Measurements from ENCODE around the gene VAT1L.

Gene VAT1L, protein sequence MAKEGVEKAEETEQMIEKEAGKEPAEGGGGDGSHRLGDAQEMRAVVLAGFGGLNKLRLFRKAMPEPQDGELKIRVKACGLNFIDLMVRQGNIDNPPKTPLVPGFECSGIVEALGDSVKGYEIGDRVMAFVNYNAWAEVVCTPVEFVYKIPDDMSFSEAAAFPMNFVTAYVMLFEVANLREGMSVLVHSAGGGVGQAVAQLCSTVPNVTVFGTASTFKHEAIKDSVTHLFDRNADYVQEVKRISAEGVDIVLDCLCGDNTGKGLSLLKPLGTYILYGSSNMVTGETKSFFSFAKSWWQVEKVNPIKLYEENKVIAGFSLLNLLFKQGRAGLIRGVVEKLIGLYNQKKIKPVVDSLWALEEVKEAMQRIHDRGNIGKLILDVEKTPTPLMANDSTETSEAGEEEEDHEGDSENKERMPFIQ

DNA sequence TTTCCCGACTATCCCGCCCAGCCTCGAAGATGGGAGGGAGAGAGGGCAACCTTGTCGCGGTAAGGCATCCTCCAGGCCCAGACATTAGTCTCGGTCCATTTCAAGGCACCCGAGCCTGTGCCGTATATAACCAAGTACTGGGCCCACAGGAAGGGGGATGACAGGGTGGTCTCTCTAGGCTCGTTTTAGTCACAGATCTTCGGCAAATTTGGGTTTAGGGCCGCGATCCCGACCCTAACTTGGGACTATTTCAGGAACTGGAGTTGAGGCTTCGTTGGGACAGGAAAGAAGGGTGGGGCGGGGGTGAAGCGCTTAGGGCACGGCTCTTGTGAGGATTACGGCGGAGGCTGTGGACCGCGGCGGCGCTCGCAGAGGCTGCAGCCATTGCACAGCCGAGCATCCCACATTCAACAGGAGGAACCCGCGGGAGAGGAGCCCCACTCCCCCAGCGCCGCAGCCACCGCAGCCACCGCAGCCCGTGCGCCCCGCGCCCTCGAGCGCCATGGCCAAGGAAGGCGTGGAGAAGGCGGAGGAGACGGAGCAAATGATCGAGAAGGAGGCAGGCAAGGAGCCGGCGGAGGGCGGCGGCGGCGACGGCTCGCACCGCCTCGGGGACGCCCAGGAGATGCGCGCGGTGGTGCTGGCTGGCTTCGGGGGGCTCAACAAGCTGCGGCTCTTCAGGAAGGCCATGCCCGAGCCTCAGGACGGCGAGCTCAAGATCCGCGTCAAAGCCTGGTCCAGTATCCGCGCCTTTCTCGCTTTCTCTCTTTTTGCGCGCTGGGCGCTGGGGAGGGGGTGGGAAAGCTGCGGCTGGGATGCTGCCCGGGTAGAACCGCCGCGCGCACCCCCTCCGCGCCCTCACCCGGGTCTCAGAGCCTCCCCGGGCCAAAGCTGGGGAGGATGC lies at the start of gene VAT1L:
TSS of gene VAT1L (plus strand) at position 384 of the 904 bp plus-strand sequence. CDS start at position 503, 119 bp downstream.
- no peaks in the 10 kb centered on the region for H3K9me3 ChIP-seq (ENCODE audit: control insufficient read depth, low read length)
- no peak within 1 kb of the TSS for H3K4me3 ChIP-seq (ENCODE audit: low read length)
- H3K27me3 ChIP-seq (ENCODE audit: control insufficient read depth, insufficient read depth, low read length) = peaks cover 36% of the 10 kb centered on the region
- H3K4me1 ChIP-seq (ENCODE audit: control insufficient read depth, insufficient read depth, low read length) = no peaks in the 10 kb centered on the region
- no peak within 1 kb of the TSS for H3K9ac ChIP-seq (ENCODE audit: low read length)
- no peaks in the 10 kb centered on the region for H3K36me3 ChIP-seq (ENCODE audit: control insufficient read depth, insufficient read depth, low read length)

DNA sequence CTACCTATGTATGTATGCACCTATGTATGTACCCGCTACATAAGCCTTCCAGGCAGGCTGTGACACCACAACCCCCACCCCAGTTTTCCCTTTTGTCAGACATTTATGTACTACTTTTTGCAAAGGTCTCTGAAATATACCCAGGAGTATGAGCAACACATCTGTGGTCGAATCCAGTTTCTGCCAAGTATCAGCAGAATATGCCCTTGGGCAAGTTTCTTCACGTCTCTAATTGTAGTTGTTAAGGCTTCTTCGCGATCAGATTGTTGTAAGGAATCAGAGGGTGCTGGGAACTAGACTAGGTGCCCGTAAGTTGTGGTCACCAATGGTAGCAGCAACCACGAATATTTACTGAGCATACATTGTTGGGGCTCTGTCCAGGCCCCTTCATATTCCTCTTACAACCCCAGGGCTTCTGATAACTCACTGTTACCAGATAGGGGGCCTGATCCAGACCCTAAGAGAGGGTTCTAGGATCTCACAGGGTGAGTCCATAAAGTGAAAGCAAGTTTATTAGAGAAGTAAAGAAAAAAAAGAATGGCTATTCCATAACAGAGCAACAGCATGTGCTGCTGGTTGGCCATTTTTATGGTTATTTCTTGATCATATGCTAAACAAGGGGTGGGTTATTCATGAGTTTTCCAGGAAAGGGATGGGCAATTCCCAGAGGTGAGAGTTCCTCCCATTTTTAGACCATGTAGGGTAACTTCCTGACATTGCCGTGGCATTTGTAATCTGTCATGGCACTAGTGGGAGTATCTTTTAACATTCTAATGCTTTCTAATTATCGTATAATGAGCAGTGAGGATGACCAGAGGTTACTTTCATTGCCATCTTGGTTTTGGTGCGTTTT lies 49.4 kb upstream of the VAT1L start:
- Histone ChIP-seq H3K27me3 (ENCODE audit: control insufficient read depth, insufficient read depth, low read length) (no peaks in the 10 kb centered on the region), H3K4me1 (ENCODE audit: control insufficient read depth, insufficient read depth, low read length) (no peaks in the 10 kb centered on the region), H3K9me3 (ENCODE audit: control insufficient read depth, low read length) (no peaks in the 10 kb centered on the region), H3K9ac (ENCODE audit: low read length) (no peak overlapping the region), H3K36me3 (ENCODE audit: control insufficient read depth, insufficient read depth, low read length) (no peaks in the 10 kb centered on the region), H3K4me3 (ENCODE audit: low read length) (no peak overlapping the region)

DNA sequence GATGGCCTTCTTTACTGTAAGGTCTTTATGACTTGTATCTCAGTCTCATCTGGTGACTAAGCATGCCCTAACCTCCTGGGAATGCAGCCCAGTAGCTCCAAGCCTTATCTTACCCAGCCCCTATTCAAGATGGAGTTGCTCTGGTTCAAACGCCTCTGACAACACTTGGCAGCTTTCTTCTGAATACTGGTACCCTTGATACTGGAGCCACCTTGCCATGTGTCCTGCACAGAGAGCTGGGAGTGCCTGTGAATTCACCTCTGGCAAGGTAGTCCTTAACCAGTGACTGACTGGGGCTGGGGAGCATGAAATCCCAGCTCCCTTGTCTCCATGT lies 48.8 kb upstream of the VAT1L start:
- Histone ChIP-seq H3K9ac (ENCODE audit: low read length) (no peak overlapping the region), H3K4me1 (ENCODE audit: control insufficient read depth, insufficient read depth, low read length) (no peaks in the 10 kb centered on the region), H3K9me3 (ENCODE audit: control insufficient read depth, low read length) (no peaks in the 10 kb centered on the region), H3K36me3 (ENCODE audit: control insufficient read depth, insufficient read depth, low read length) (no peaks in the 10 kb centered on the region), H3K27me3 (ENCODE audit: control insufficient read depth, insufficient read depth, low read length) (no peaks in the 10 kb centered on the region), H3K4me3 (ENCODE audit: low read length) (no peak overlapping the region)

DNA sequence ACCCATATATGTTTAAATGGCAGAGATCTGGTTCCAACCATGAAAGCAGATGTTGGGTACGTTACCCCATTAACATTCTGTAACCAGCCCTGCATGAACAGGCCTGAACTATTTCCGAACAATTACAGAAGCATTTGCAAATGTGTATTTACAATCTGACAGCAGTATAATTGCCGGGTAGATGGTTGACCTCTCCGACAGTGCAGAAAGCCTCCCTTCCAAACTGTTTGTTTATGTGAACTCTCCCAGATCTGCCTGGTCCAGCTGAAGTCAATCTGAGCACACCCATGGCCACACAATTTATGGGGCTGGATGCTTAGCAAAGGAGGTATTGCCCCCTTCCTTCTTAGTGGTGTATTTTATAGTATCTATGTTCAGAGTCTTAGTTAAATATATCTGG lies 44.2 kb upstream of the VAT1L start:
- Histone ChIP-seq H3K9ac (ENCODE audit: low read length) (no peak overlapping the region), H3K27me3 (ENCODE audit: control insufficient read depth, insufficient read depth, low read length) (no peaks in the 10 kb centered on the region), H3K4me1 (ENCODE audit: control insufficient read depth, insufficient read depth, low read length) (no peaks in the 10 kb centered on the region), H3K9me3 (ENCODE audit: control insufficient read depth, low read length) (no peaks in the 10 kb centered on the region), H3K36me3 (ENCODE audit: control insufficient read depth, insufficient read depth, low read length) (no peaks in the 10 kb centered on the region), H3K4me3 (ENCODE audit: low read length) (no peak overlapping the region)

DNA sequence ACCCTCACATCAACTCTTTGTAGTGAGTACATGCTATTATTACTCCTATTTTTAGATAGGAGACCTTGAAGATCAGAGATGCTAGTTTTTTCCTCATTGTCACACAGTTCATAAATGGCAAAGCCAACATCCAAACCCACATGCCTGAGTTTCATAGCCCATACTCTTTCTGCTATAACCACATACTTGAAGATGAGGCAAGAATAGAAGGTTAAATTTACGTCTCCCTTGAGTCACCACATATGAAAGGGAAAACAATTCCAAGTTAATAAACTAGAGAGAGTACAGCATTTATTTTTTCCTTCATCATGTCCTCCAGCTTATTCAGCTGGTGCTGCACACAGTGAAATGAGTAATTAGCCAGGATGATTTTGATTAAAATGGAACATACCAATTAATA lies 42.4 kb upstream of the VAT1L start:
- Histone ChIP-seq H3K9me3 (ENCODE audit: control insufficient read depth, low read length) (no peaks in the 10 kb centered on the region), H3K27me3 (ENCODE audit: control insufficient read depth, insufficient read depth, low read length) (no peaks in the 10 kb centered on the region), H3K36me3 (ENCODE audit: control insufficient read depth, insufficient read depth, low read length) (no peaks in the 10 kb centered on the region), H3K4me1 (ENCODE audit: control insufficient read depth, insufficient read depth, low read length) (no peaks in the 10 kb centered on the region), H3K4me3 (ENCODE audit: low read length) (no peak overlapping the region), H3K9ac (ENCODE audit: low read length) (no peak overlapping the region)

DNA sequence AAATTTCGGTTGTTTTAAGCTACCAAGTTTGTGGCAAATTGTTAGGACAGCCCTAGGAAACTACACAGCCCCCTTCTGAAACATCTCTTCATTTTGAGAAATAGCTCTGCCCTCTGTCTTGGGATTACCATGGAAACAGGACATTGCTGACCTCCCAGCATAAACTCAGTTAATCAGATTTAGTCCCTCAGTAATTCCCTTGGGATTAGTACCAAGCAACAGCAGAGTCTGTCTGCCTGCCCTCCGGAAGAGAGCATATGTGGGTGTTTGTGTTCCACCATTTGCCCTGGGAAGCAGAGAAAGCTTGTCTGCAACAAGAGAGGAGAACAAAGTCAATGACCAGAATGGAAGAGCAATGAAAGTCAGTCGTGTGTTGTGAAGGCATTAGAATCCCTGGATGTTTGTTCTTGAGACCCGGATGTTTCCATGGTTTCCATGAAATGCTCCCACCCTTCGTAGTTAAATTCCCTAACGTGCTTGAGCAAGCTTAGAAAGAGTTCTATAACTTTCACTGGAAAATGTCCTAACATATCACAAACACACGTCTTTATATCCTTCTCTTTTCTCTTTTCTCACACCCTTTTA lies 39.9 kb upstream of the VAT1L start:
- H3K4me1 ChIP-seq (ENCODE audit: control insufficient read depth, insufficient read depth, low read length) = no peaks in the 10 kb centered on the region
- no peak overlapping the region for H3K9ac ChIP-seq (ENCODE audit: low read length)
- no peak overlapping the region for H3K4me3 ChIP-seq (ENCODE audit: low read length)
- no peaks in the 10 kb centered on the region for H3K9me3 ChIP-seq (ENCODE audit: control insufficient read depth, low read length)
- H3K36me3 ChIP-seq (ENCODE audit: control insufficient read depth, insufficient read depth, low read length) = no peaks in the 10 kb centered on the region
- no peaks in the 10 kb centered on the region for H3K27me3 ChIP-seq (ENCODE audit: control insufficient read depth, insufficient read depth, low read length)

DNA sequence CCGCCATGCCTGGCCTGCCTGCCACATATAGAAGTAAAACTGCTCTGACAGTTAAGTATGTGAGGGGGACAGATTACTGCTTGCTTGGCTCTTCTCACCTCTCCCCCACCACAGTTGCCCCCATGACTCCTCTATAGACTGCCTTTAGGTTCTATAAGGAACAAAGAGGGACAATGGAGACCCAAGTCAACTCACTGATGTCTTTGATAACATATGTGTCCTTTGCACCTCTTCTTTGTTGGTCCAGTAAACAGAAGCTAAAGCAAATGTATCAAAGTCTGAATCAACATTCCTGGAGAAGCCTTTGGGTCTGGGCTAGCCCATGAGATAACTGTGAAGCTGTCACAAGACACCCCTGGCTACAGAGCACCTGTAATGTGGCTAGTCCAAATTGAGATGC lies 38.9 kb upstream of the VAT1L start:
- H3K9me3 ChIP-seq (ENCODE audit: control insufficient read depth, low read length) = no peaks in the 10 kb centered on the region
- H3K4me1 ChIP-seq (ENCODE audit: control insufficient read depth, insufficient read depth, low read length) = no peaks in the 10 kb centered on the region
- no peak overlapping the region for H3K9ac ChIP-seq (ENCODE audit: low read length)
- no peaks in the 10 kb centered on the region for H3K36me3 ChIP-seq (ENCODE audit: control insufficient read depth, insufficient read depth, low read length)
- H3K27me3 ChIP-seq (ENCODE audit: control insufficient read depth, insufficient read depth, low read length) = no peaks in the 10 kb centered on the region
- no peak overlapping the region for H3K4me3 ChIP-seq (ENCODE audit: low read length)

DNA sequence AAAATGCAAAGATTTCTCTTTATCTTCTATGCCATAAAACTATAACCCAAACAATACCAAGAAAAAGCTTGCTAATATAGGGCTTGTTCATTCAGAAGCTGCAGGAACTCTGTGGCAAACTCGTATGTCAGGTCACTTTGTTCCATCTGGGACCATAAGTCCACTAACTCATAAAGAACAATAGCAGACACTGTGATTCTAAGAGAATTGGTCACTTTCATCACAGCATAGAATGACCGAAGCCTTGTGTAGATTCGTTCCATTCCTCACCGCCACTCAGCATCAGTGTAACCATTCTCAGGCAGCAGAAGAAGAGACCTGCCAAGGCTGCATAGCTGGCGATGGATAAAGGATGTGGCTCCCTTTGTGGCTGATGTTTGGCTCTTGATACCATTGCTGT lies 30.3 kb upstream of the VAT1L start:
- H3K36me3 ChIP-seq (ENCODE audit: control insufficient read depth, insufficient read depth, low read length) = no peaks in the 10 kb centered on the region
- H3K4me1 ChIP-seq (ENCODE audit: control insufficient read depth, insufficient read depth, low read length) = no peaks in the 10 kb centered on the region
- H3K9ac ChIP-seq (ENCODE audit: low read length) = no peak overlapping the region
- no peaks in the 10 kb centered on the region for H3K27me3 ChIP-seq (ENCODE audit: control insufficient read depth, insufficient read depth, low read length)
- no peaks in the 10 kb centered on the region for H3K9me3 ChIP-seq (ENCODE audit: control insufficient read depth, low read length)
- H3K4me3 ChIP-seq (ENCODE audit: low read length) = no peak overlapping the region

DNA sequence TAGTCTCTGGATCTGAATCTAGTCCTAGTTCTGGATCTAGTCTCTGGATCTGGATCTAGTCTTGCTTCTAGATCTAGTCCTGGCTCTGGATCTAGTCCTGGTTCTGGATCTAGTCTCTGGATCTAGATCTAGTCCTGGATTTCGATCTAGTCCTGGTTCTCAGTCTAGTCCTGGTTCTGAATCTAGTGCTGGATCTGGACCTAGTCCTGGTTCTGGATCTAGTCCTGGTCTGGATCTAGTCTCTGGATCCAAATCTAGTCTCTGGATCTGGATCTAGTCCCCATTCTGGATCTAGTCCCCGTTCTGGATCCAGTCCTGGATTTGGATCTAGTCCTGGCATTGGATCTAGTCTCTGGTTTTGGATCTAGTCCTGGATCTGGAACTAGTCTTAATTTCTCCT lies 29.9 kb upstream of the VAT1L start:
- H3K4me3 ChIP-seq (ENCODE audit: low read length) = no peak overlapping the region
- no peaks in the 10 kb centered on the region for H3K36me3 ChIP-seq (ENCODE audit: control insufficient read depth, insufficient read depth, low read length)
- H3K27me3 ChIP-seq (ENCODE audit: control insufficient read depth, insufficient read depth, low read length) = no peaks in the 10 kb centered on the region
- H3K9me3 ChIP-seq (ENCODE audit: control insufficient read depth, low read length) = no peaks in the 10 kb centered on the region
- no peak overlapping the region for H3K9ac ChIP-seq (ENCODE audit: low read length)
- no peaks in the 10 kb centered on the region for H3K4me1 ChIP-seq (ENCODE audit: control insufficient read depth, insufficient read depth, low read length)

DNA sequence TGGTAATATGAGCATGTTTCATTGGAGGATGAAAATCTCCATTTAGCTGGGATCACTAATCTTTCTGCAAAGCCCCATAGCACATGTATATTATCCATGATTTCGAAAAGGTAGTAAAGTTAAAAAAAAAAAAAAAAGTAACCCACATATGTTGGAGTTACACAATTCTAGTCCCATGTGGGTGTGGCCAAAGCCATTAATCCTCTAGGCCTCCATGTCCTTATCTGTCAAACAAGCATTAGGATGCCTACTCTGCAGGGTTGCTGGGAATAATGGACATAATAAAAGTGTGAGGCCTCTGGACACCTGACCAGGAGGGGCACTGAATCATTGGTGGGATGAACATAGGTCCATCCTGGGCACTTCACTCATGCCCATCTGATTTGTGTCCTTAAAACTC lies 29.2 kb upstream of the VAT1L start:
- H3K36me3 ChIP-seq (ENCODE audit: control insufficient read depth, insufficient read depth, low read length) = no peaks in the 10 kb centered on the region
- H3K4me1 ChIP-seq (ENCODE audit: control insufficient read depth, insufficient read depth, low read length) = no peaks in the 10 kb centered on the region
- no peak overlapping the region for H3K4me3 ChIP-seq (ENCODE audit: low read length)
- H3K9me3 ChIP-seq (ENCODE audit: control insufficient read depth, low read length) = no peaks in the 10 kb centered on the region
- H3K9ac ChIP-seq (ENCODE audit: low read length) = no peak overlapping the region
- H3K27me3 ChIP-seq (ENCODE audit: control insufficient read depth, insufficient read depth, low read length) = no peaks in the 10 kb centered on the region

DNA sequence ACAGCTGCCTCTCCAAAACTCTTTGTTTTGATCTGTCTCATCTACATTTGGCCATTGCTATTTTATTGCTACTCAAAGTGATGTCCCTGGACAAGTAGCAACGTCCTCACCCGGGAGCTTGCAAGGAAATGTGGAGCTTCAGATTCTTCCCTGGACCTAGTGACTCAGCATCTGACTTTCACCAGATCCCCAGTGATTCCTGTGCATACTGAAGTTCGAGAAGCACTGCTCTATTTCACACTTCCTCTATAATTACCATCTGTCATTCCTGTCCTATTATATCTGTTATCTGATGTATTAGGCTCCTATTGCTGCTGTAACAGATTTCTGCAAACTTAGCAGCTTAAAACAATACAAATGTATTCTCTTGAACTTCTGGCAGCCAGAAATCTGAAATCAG lies 28.5 kb upstream of the VAT1L start:
- Histone ChIP-seq H3K9ac (ENCODE audit: low read length) (no peak overlapping the region), H3K36me3 (ENCODE audit: control insufficient read depth, insufficient read depth, low read length) (no peaks in the 10 kb centered on the region), H3K27me3 (ENCODE audit: control insufficient read depth, insufficient read depth, low read length) (no peaks in the 10 kb centered on the region), H3K4me1 (ENCODE audit: control insufficient read depth, insufficient read depth, low read length) (no peaks in the 10 kb centered on the region), H3K9me3 (ENCODE audit: control insufficient read depth, low read length) (no peaks in the 10 kb centered on the region), H3K4me3 (ENCODE audit: low read length) (no peak overlapping the region)
